K562 (cell line): Measurements from ENCODE around the gene EXOC6. TPM values are rescaled to one million over a fixed set of nuclear protein-coding genes. Genes with fewer than 3 reads are reported as not detected.
A peak's percentile ranks its signal among the peaks of the same experiment; 100 is the strongest.

ENCODE experiments used
- BRD9 ChIP-seq: fragments of 450-650 bp; IDR thresholded peaks from 2 replicates; pipeline ENCODE4 v1.6.1; 2018; ENCODE audit warnings: low read depth; ENCODE audit not compliant: partially characterized antibody
- CREB3L1 ChIP-seq: fragments of 450-650 bp; IDR thresholded peaks from 2 replicates; pipeline ENCODE4 v1.6.1; 2014; ENCODE audit warnings: low read depth, mild to moderate bottlenecking, moderate library complexity, borderline replicate concordance
- RAD21 ChIP-seq, 2 experiments: fragments of 250-450 bp in 1 of 2; fragments of 450-650 bp in 1 of 2; sonication (Bioruptor Pico) in 1 of 2; formaldehyde crosslinking in 1 of 2; IDR thresholded peaks in 1 of 2; conservative IDR thresholded peaks in 1 of 2; 2 replicates each; pipeline versions ENCODE4 v1.4.0 to v1.8.0; 2020 to 2022; ENCODE audit warnings: mild to moderate bottlenecking in 2 of 2, moderate library complexity in 1 of 2
- SMC3 ChIP-seq: conservative IDR thresholded peaks from 2 replicates; pipeline ENCODE4 v1.6.1; 2011; ENCODE audit warnings: low read depth, low read length, improper control_type of control experiment; ENCODE audit not compliant: insufficient read depth
- SP1 ChIP-seq: sonication (generic); formaldehyde crosslinking; IDR thresholded peaks from 2 replicates; pipeline ENCODE4 v1.8.1; 2022; ENCODE audit warnings: mild to moderate bottlenecking, missing genetic modification reagents
- TBL1XR1 ChIP-seq, 2 experiments: IDR thresholded peaks; 2 replicates each; pipeline ENCODE4 v1.6.1; 2012; ENCODE audit warnings: improper control_type of control experiment in 2 of 2, low read length in 2 of 2, mild to moderate bottlenecking in 1 of 2
- ZBTB1 ChIP-seq: sonication (generic); formaldehyde crosslinking; IDR thresholded peaks from 2 replicates; pipeline ENCODE4 v1.8.1; 2023; ENCODE audit warnings: missing genetic modification reagents, low read depth, mild to moderate bottlenecking, borderline replicate concordance
- ZBTB7A ChIP-seq: IDR thresholded peaks from 2 replicates; pipeline ENCODE4 v1.6.1; 2011; ENCODE audit warnings: low read depth, mild to moderate bottlenecking, low read length, moderate library complexity, borderline replicate concordance; ENCODE audit not compliant: control insufficient read depth
- ZNF133 ChIP-seq: fragments of 250-450 bp; sonication (Bioruptor Pico); IDR thresholded peaks from 2 replicates; pipeline ENCODE4 v1.4.0; 2020; ENCODE audit warnings: mild to moderate bottlenecking
- ZNF134 ChIP-seq: fragments of 250-450 bp; sonication (Bioruptor Pico); conservative IDR thresholded peaks from 2 replicates; pipeline ENCODE4 v1.4.0; 2020
- ZNF253 ChIP-seq: fragments of 250-450 bp; sonication (Bioruptor Pico); conservative IDR thresholded peaks from 2 replicates; pipeline ENCODE4 v1.6.1; 2021; ENCODE audit warnings: mild to moderate bottlenecking
- ZNF609 ChIP-seq: sonication (generic); formaldehyde crosslinking; IDR thresholded peaks from 2 replicates; pipeline ENCODE4 v1.8.1; 2023; ENCODE audit warnings: missing genetic modification reagents, mild to moderate bottlenecking, borderline replicate concordance
- polyA plus RNA-seq, 8 experiments: library from polyadenylated mRNA; depleted of rRNA in 4 of 8; stranded (reverse) in 5 of 8; unstranded in 3 of 8; fragments of >200 nt; fragmentation: Nextera tagmentation in 2 of 8; fragmentation: Illumina TruSeq in 1 of 8; extraction: Ambion mirVana in 2 of 8; extraction: Trizol in 1 of 8; gene quantifications; 2 replicates each; pipeline versions ENCODE4 v1.2.1 to v1.2.3, GENCODE V29; 2011 to 2014; ENCODE audit warnings: inconsistent platforms in 1 of 8, missing spikeins in 1 of 8
- total RNA-seq, 7 experiments: library from RNA; depleted of rRNA in 6 of 7; stranded (reverse); fragments of >200 nt in 6 of 7; fragmentation: Illumina TruSeq in 2 of 7; extraction: Trizol in 2 of 7; gene quantifications; 2 replicates each; pipeline versions ENCODE4 v1.2.1 to v1.2.3, GENCODE V29; 2011 to 2021; ENCODE audit warnings: low replicate concordance in 1 of 7
- TF ChIP-seq, protein P1 (sequence below): fragments of 450-650 bp; IDR thresholded peaks from 2 replicates; pipeline ENCODE4 v1.6.1; 2017; ENCODE audit warnings: antibody characterized with exemption, mild to moderate bottlenecking

EXOC6 gene
- total and polyA plus RNA-seq, 9 of the 15 experiments (the other 6 are each of a cell fraction or from before 2014, with no cell fraction given), result 13.9 to 42.8 (median 24.9) TPM

DNA sequence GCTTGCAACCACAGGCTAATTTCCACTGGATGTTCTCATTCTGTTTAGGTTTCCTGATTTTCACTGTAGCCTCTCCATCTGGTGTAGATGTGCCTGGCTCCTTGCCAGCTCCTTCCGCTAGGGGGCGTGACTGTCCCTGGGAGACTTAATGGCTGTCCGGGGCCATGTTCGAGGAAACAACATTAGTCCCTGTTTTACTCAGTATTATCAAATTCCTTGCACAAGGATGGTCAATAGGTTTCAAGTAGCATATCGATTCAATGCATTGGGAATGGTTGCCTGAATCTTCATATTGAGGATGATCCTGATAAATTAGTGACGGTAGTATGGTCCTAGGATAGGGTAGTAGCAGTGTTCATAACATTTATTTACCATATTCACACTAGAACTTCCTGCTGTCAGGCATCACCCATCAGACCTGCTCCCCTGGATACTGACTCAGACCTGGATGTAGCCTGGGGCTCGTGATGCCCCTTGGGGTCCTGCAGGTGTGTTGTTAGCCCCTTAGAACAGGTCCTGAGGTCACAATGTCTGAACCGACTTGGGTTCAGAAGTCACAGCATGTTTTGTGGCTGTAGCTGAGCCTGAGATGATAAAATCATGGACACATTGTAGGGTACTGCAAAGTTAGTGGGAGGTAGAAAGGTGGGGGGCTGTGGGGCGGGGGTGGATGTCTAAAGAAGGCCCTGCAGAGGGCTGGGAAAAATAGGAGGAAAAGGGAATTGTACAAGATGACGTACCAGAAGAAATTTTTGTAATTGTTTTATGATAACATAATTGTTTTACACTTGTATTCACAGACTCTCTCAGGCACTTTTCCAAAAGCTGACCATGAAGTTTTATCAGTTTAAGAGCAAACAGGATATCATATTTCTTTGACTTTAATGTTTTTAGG is 8.9 kb upstream of the EXOC6 start (continued):
- TF ChIP-seq SMC3 (0 out of 2 replicates have a peak, but pooled peaks have one; percentile 25), ZBTB7A (no peak), BRD9 (peak; percentile 9), ZNF134 (CRISPR knock-in tag) (no peak), RAD21 (CRISPR knock-in tag; conservative IDR thresholded peaks at IDR 0.05 in 1 of 2, IDR thresholded peaks at IDR 0.05 in 1 of 2) (peak in 1 of 2 experiments; percentile 4; a peak in 2 of 4 replicates), CREB3L1 (no peak), ZNF253 (no peak), ZBTB1 (CRISPR knock-in tag) (no peak), TBL1XR1 (IDR thresholded peaks at IDR 0.05; ENCODE audit: low read length in 2 of 2) (no peak), ZNF133 (CRISPR knock-in tag) (no peak), ZNF609 (CRISPR knock-in tag) (no peak), SP1 (0 out of 2 replicates have a peak, but pooled peaks have one; percentile 56)
- TF ChIP-seq, protein P1, sequence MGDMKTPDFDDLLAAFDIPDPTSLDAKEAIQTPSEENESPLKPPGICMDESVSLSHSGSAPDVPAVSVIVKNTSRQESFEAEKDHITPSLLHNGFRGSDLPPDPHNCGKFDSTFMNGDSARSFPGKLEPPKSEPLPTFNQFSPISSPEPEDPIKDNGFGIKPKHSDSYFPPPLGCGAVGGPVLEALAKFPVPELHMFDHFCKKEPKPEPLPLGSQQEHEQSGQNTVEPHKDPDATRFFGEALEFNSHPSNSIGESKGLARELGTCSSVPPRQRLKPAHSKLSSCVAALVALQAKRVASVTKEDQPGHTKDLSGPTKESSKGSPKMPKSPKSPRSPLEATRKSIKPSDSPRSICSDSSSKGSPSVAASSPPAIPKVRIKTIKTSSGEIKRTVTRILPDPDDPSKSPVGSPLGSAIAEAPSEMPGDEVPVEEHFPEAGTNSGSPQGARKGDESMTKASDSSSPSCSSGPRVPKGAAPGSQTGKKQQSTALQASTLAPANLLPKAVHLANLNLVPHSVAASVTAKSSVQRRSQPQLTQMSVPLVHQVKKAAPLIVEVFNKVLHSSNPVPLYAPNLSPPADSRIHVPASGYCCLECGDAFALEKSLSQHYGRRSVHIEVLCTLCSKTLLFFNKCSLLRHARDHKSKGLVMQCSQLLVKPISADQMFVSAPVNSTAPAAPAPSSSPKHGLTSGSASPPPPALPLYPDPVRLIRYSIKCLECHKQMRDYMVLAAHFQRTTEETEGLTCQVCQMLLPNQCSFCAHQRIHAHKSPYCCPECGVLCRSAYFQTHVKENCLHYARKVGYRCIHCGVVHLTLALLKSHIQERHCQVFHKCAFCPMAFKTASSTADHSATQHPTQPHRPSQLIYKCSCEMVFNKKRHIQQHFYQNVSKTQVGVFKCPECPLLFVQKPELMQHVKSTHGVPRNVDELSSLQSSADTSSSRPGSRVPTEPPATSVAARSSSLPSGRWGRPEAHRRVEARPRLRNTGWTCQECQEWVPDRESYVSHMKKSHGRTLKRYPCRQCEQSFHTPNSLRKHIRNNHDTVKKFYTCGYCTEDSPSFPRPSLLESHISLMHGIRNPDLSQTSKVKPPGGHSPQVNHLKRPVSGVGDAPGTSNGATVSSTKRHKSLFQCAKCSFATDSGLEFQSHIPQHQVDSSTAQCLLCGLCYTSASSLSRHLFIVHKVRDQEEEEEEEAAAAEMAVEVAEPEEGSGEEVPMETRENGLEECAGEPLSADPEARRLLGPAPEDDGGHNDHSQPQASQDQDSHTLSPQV, result peak; percentile 82
